ENCODE results near the gene NAGLU. TPM values are rescaled to one million over a fixed set of nuclear protein-coding genes. Genes with fewer than 3 reads are reported as not detected.
A peak's percentile ranks its signal among the peaks of the same experiment; 100 is the strongest.

Gene NAGLU
- 18.1 and 23.1 TPM in 2 replicates for total RNA-seq

DNA sequence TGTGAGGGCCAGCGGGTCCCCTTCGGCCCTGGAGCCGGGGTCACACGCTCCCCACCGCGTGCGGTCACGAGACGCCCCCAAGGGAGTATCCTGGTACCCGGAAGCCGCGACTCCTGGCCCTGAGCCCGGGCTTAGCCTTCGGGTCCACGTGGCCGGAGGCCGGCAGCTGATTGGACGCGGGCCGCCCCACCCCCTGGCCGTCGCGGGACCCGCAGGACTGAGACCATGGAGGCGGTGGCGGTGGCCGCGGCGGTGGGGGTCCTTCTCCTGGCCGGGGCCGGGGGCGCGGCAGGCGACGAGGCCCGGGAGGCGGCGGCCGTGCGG lies at the start of gene NAGLU:
NAGLU (plus strand) TSS at position 194 of the 324 bp plus-strand sequence; CDS start at position 226, 32 bp downstream.

GRCh38 chr17:42552736-42553135 lies 16.7 kb downstream of the NAGLU start, which contains the start of gene HSD17B1:
TSS of gene HSD17B1 (plus strand) at chr17:42552923. CDS start at chr17:42552934, 11 bp downstream.

GRCh38 chr17:42561897-42562387 lies 25.9 kb downstream of the NAGLU start, which contains the start of gene COASY:
TSS of gene COASY (plus strand) at chr17:42562148. CDS start at chr17:42562623, 475 bp downstream.

GRCh38 chr17:42566883-42567573 lies 31.0 kb downstream of the NAGLU start, which contains the start of gene MLX:
TSS of gene MLX (plus strand) at chr17:42567100. CDS start at chr17:42567125, 25 bp downstream.

GRCh38 chr17:42577532-42578281 lies 41.7 kb downstream of the NAGLU start, which contains the start of gene PSMC3IP:
TSS of gene PSMC3IP (minus strand) at chr17:42577729. CDS start at chr17:42577686, 43 bp downstream.

Small RNA genes within 50 kb of the gene (small RNA-seq; reads per million reads assigned to genes)
- gene MIR548AT, result 0.84 reads per million, percentile 12 among the genes with 10 or more reads in this experiment

Other genes with a start within 250 kb of the NAGLU start
- gene STAT5A, start 247.7 kb upstream of the NAGLU start, total RNA-seq, result 16.9 and 25.6 TPM in 2 replicates
- gene STAT3, start 147.8 kb upstream of the NAGLU start, total RNA-seq, result 153 and 160 TPM in 2 replicates
- 947 and 968 TPM in 2 replicates for gene CAVIN1, start 113.0 kb upstream of the NAGLU start, total RNA-seq
- 32.4 and 38.1 TPM in 2 replicates for gene ATP6V0A1, start 77.4 kb upstream of the NAGLU start, total RNA-seq
- gene HSD17B1, start 16.7 kb downstream of the NAGLU start, total RNA-seq, result 0.53 and 0.57 TPM in 2 replicates
- 25.1 and 31.0 TPM in 2 replicates for gene COASY, start 25.9 kb downstream of the NAGLU start, total RNA-seq
- gene MLX, start 30.9 kb downstream of the NAGLU start, total RNA-seq, result 29.7 and 36.4 TPM in 2 replicates
- 11.0 and 14.5 TPM in 2 replicates for gene PSMC3IP, start 41.5 kb downstream of the NAGLU start, total RNA-seq
- 37.2 and 42.7 TPM in 2 replicates for gene RETREG3, start 73.1 kb downstream of the NAGLU start, total RNA-seq
- 48.5 and 73.7 TPM in 2 replicates for gene TUBG1, start 73.4 kb downstream of the NAGLU start, total RNA-seq
- 8.4 and 9.3 TPM in 2 replicates for gene TUBG2, start 123.0 kb downstream of the NAGLU start, total RNA-seq
- 5.2 and 7.4 TPM in 2 replicates for gene PLEKHH3, start 140.8 kb downstream of the NAGLU start, total RNA-seq
- 1.1 and 1.9 TPM in 2 replicates for gene CCR10, start 145.6 kb downstream of the NAGLU start, total RNA-seq
- gene CNTNAP1, start 146.3 kb downstream of the NAGLU start, total RNA-seq, result 29.8 and 35.5 TPM in 2 replicates
- gene EZH1, start 208.8 kb downstream of the NAGLU start, total RNA-seq, result 21.3 TPM in 2 replicates
- 1.5 and 2.4 TPM in 2 replicates for gene RAMP2, start 225.0 kb downstream of the NAGLU start, total RNA-seq
- gene VPS25, start 237.2 kb downstream of the NAGLU start, total RNA-seq, result 36.4 and 45.0 TPM in 2 replicates
- 0.50 and 0.66 TPM in 2 replicates for gene WNK4, start 244.4 kb downstream of the NAGLU start, total RNA-seq